Measurements from ENCODE around the gene NRCAM. TPM values are rescaled to one million over a fixed set of nuclear protein-coding genes. Genes with fewer than 3 reads are reported as not detected.

Gene NRCAM
- total RNA-seq, 1 experiment from 2014 or later = 2.7 TPM

- TF ChIP-seq ZNF532 (CRISPR knock-in tag; IDR thresholded peaks at IDR 0.05; ENCODE audit: borderline replicate concordance) (no peak), NR2C2 (CRISPR knock-in tag; IDR thresholded peaks at IDR 0.05) (no peak), ERG (CRISPR knock-in tag; IDR thresholded peaks at IDR 0.05) (no peak), NFATC4 (CRISPR knock-in tag; IDR thresholded peaks at IDR 0.05) (no peak), ELF4 (CRISPR knock-in tag; IDR thresholded peaks at IDR 0.05; ENCODE audit: low read depth) (no peak), TEAD4 (CRISPR knock-in tag; IDR thresholded peaks at IDR 0.05) (no peak), ZNF219 (CRISPR knock-in tag; IDR thresholded peaks at IDR 0.05; ENCODE audit: borderline replicate concordance) (no peak)
These were observed 81.3 kb downstream of the NRCAM start (continued) for GRCh38 chr7:108374899-108375298.

- H3K27me3 Mint-ChIP-seq (ENCODE audit: low read depth) = no peaks in the 10 kb centered on the region
- no peak overlapping the region for H3K4me3 Mint-ChIP-seq
- DNase-seq (ENCODE audit: low spot score) (no peak), ATAC-seq (no peak)
- ChIA-PET POLR2A (no interaction called here), CTCF (no interaction called here)
- TF ChIP-seq FOXK1 (CRISPR knock-in tag; IDR thresholded peaks at IDR 0.05) (no peak), EMX1 (CRISPR knock-in tag; IDR thresholded peaks at IDR 0.05) (no peak), ZNF425 (CRISPR knock-in tag; conservative IDR thresholded peaks at IDR 0.05) (no peak), ELF4 (CRISPR knock-in tag; IDR thresholded peaks at IDR 0.05; ENCODE audit: low read depth) (no peak), GTF2I (CRISPR knock-in tag; conservative IDR thresholded peaks at IDR 0.05) (no peak), ZNF232 (CRISPR knock-in tag; IDR thresholded peaks at IDR 0.05) (no peak), PREB (CRISPR knock-in tag; IDR thresholded peaks at IDR 0.05; ENCODE audit: borderline replicate concordance) (no peak), OVOL2 (CRISPR knock-in tag; IDR thresholded peaks at IDR 0.05; ENCODE audit: borderline replicate concordance) (no peak), ZNF532 (CRISPR knock-in tag; IDR thresholded peaks at IDR 0.05; ENCODE audit: borderline replicate concordance) (no peak), E2F4 (CRISPR knock-in tag; IDR thresholded peaks at IDR 0.05; ENCODE audit: borderline replicate concordance, low read depth) (no peak), ERG (CRISPR knock-in tag; IDR thresholded peaks at IDR 0.05) (no peak), NFE2L1 (CRISPR knock-in tag; IDR thresholded peaks at IDR 0.05) (no peak), ZNF281 (CRISPR knock-in tag; IDR thresholded peaks at IDR 0.05) (no peak)
- H3K9me3 Mint-ChIP-seq = peaks cover 5% of the 10 kb centered on the region; the same call in 1 of the 2 replicates
- H3K4me1 Mint-ChIP-seq = peaks cover 5% of the 10 kb centered on the region
- H3K27ac Mint-ChIP-seq = no peak overlapping the region
- no peaks in the 10 kb centered on the region for H3K36me3 Mint-ChIP-seq
These were observed 83.6 kb downstream of the NRCAM start for GRCh38 chr7:108372618-108373017.
